ENCODE data around the gene ZDHHC13. TPM values are rescaled to one million over a fixed set of nuclear protein-coding genes. Genes with fewer than 3 reads are reported as not detected.

Gene ZDHHC13
- total and polyA plus RNA-seq, 10 of the 15 experiments (the other 5 are each of a cell fraction or from before 2014, with no cell fraction given): 8.5 to 34.2 (median 20.4) TPM

- TF ChIP-seq, protein P1, sequence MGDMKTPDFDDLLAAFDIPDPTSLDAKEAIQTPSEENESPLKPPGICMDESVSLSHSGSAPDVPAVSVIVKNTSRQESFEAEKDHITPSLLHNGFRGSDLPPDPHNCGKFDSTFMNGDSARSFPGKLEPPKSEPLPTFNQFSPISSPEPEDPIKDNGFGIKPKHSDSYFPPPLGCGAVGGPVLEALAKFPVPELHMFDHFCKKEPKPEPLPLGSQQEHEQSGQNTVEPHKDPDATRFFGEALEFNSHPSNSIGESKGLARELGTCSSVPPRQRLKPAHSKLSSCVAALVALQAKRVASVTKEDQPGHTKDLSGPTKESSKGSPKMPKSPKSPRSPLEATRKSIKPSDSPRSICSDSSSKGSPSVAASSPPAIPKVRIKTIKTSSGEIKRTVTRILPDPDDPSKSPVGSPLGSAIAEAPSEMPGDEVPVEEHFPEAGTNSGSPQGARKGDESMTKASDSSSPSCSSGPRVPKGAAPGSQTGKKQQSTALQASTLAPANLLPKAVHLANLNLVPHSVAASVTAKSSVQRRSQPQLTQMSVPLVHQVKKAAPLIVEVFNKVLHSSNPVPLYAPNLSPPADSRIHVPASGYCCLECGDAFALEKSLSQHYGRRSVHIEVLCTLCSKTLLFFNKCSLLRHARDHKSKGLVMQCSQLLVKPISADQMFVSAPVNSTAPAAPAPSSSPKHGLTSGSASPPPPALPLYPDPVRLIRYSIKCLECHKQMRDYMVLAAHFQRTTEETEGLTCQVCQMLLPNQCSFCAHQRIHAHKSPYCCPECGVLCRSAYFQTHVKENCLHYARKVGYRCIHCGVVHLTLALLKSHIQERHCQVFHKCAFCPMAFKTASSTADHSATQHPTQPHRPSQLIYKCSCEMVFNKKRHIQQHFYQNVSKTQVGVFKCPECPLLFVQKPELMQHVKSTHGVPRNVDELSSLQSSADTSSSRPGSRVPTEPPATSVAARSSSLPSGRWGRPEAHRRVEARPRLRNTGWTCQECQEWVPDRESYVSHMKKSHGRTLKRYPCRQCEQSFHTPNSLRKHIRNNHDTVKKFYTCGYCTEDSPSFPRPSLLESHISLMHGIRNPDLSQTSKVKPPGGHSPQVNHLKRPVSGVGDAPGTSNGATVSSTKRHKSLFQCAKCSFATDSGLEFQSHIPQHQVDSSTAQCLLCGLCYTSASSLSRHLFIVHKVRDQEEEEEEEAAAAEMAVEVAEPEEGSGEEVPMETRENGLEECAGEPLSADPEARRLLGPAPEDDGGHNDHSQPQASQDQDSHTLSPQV (IDR thresholded peaks at IDR 0.05): no peak
- no peak for TF ChIP-seq EP300 (IDR thresholded peaks at IDR 0.05; ENCODE audit: borderline replicate concordance in 1 of 2, control insufficient read depth in 1 of 2, low read depth in 2 of 2, low read length in 2 of 2)
- peak; percentile 8 for TF ChIP-seq DPF2 (IDR thresholded peaks at IDR 0.05)
- TF ChIP-seq FOXM1 (IDR thresholded peaks at IDR 0.05; ENCODE audit: low read depth, low read length): no peak
- no peak for TF ChIP-seq SMAD1 (IDR thresholded peaks at IDR 0.05; ENCODE audit: low read depth, partially characterized antibody)
These were observed 545 bp upstream of the ZDHHC13 start (continued) for GRCh38 chr11:19116276-19116970.

- 0% methylated on average over 7 of the region's 7 CpGs for WGBS (ENCODE audit: insufficient coverage, insufficient replicate concordance, low lambda C conversion rate, missing lambda C conversion rate)
- in situ Hi-C loops (cut with MboI) (no loop called here), intact Hi-C loops (cut with micrococcal nuclease; ENCODE audit: unreplicated experiment) (loop anchor here (1.0 to 10.0 kb wide), 3 partner anchors 40 to 327 kb away; partner anchors contain the start of gene E2F8)
- Histone ChIP-seq H3K4me3 (peak overlapping the region; percentile 97), H3K36me3 (ENCODE audit: control insufficient read depth in 2 of 2, insufficient read depth in 2 of 2, low read length in 1 of 2) (peaks cover 0 to 9% of the 10 kb centered on the region in 2 experiments; a peak in 2 of 4 replicates), H3K9me3 (replicated peaks; ENCODE audit: control insufficient read depth, insufficient read depth, low read length) (no peaks in the 10 kb centered on the region; the same call in 2 of the 3 replicates), H3K9ac (ENCODE audit: control insufficient read depth, insufficient read depth, low read length) (peak overlapping the region; percentile 85), H3K79me2 (ENCODE audit: control insufficient read depth, insufficient read depth, low read length) (peaks cover 46% of the 10 kb centered on the region), H3K4me1 (ENCODE audit: control insufficient read depth, insufficient read depth, low read length) (peaks cover 14% of the 10 kb centered on the region), H4K20me1 (ENCODE audit: control insufficient read depth, insufficient read depth) (no peaks in the 10 kb centered on the region), H3K27ac (ENCODE audit: control insufficient read depth, insufficient read depth) (peak overlapping the region; percentile 80), H3K27me3 (replicated peaks in 1 of 2; ENCODE audit: control insufficient read depth in 2 of 2, insufficient read depth in 2 of 2, low read length in 1 of 2) (no peaks in the 10 kb centered on the region), H2AFZ (ENCODE audit: control insufficient read depth, low read depth, low read length) (no peak overlapping the region; the same call in 1 of the 2 replicates), H3K4me2 (ENCODE audit: control insufficient read depth, insufficient read depth) (peak overlapping the region; percentile 98)
- BruUV-seq (replicated peaks): no TSS peak
- ChIA-PET POLR2A (no interaction called here), RAD21 (ENCODE audit: unreplicated experiment) (no interaction called here), CTCF (no interaction called here), SMC1A (ENCODE audit: uncharacterized antibody, unreplicated experiment) (no interaction called here)
- TF ChIP-seq TARDBP (IDR thresholded peaks at IDR 0.05; ENCODE audit: borderline replicate concordance): no peak
- TF ChIP-seq ZNF274 (IDR thresholded peaks at IDR 0.05; ENCODE audit: insufficient read depth, insufficient read length): no peak
- TF ChIP-seq CEBPB (IDR thresholded peaks at IDR 0.05; ENCODE audit: borderline replicate concordance in 1 of 2, low read depth in 2 of 2, low read length in 2 of 2): no peak
- TF ChIP-seq ZNF207 (IDR thresholded peaks at IDR 0.05; ENCODE audit: borderline replicate concordance): no peak
- no peak for TF ChIP-seq NFYB (IDR thresholded peaks at IDR 0.05; ENCODE audit: insufficient read depth, low read depth, low read length)
- no peak for TF ChIP-seq RAD21 (IDR thresholded peaks at IDR 0.05; ENCODE audit: insufficient read depth, low read depth, low read length)
- TF ChIP-seq YBX1 (IDR thresholded peaks at IDR 0.05): no peak
- TF ChIP-seq FOXK2 (IDR thresholded peaks at IDR 0.05): no peak
- no peak for TF ChIP-seq CBX3 (IDR thresholded peaks at IDR 0.05; ENCODE audit: borderline replicate concordance, low read depth)
- TF ChIP-seq MYB (IDR thresholded peaks at IDR 0.05; ENCODE audit: borderline replicate concordance, low read depth, low read length): no peak
- TF ChIP-seq ASH2L (IDR thresholded peaks at IDR 0.05; ENCODE audit: borderline replicate concordance, low read depth): no peak
- TF ChIP-seq, protein P2, sequence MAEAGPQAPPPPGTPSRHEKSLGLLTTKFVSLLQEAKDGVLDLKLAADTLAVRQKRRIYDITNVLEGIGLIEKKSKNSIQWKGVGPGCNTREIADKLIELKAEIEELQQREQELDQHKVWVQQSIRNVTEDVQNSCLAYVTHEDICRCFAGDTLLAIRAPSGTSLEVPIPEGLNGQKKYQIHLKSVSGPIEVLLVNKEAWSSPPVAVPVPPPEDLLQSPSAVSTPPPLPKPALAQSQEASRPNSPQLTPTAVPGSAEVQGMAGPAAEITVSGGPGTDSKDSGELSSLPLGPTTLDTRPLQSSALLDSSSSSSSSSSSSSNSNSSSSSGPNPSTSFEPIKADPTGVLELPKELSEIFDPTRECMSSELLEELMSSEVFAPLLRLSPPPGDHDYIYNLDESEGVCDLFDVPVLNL (IDR thresholded peaks at IDR 0.05; ENCODE audit: low read depth, low read length): no peak
- TF ChIP-seq SPI1 (IDR thresholded peaks at IDR 0.05; ENCODE audit: borderline replicate concordance, insufficient read depth, low read depth, low read length): no peak
- DNase-seq (ENCODE audit: low read depth, low spot score) (no peak), FAIRE-seq (no peak), ATAC-seq (no peak)
These were observed 761 bp downstream of the ZDHHC13 start for GRCh38 chr11:19117760-19118097.
